Nucleus accumbens (tissue), 56 donors: ENCODE data around the gene GNL1.
"Not testable (repeated sequence)": the region's sequence is repeated elsewhere in the genome, so short reads cannot be mapped to it uniquely, and the experiment has no call there.

ENCODE experiments used
- DNase-seq, 56 donors: peaks; one replicate each; lab custom pipeline; 2025; lab: John Stamatoyannopoulos, UW

GNL1 gene

DNA sequence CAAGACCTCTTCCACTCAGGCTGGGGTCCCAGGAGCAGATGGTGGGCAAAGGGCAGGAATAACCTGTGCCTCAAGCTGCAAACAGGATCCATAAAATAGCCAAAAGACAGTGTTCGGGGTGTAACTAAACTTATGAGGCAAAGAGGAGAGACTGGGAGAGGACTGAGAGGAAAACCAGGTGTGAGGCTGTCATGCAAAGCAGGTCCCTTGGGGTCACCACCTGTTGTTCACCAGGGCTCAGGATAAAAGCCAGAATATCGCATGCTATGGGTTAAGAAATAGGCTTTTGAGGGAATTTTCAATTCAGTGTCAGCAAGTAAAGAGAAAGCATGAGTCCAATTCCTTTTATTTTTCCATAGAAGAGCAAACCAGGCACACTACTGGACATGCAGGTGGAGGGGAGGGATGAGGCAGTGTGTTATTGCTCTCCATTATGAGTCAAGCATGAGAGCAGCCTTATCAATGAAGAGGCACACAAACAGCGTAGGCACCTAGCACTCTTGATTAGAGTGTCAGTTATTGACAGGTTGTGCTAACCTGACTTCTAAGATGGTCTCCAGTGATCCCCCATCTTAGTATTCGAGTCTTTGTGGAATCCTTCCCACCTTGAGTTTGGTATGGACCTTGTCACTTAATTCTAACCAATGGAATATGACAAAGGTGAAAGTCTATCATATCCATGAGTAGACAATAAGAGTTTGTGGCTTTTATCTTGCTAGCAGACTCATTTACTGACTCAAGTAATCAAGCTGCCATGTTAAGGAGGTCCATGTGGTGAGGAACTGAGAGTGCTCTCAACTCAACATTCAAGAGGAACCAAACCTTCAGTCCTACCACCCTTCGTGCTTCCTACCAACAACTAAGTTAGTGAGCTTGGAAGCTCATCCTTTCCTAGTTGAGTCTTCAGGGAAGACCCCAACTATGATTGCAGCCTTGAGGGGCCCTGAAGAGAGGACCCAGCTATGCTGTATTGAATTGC lies 48.2 kb downstream of the GNL1 start:
- no peak for DNase-seq

- DNase-seq: no peak
These were observed 55.6 kb downstream of the GNL1 start for GRCh38 chr6:30500421-30501355.

GRCh38 chr6:30498705-30499104 lies 57.6 kb downstream of the GNL1 start:
- not testable (repeated sequence) for DNase-seq

DNA sequence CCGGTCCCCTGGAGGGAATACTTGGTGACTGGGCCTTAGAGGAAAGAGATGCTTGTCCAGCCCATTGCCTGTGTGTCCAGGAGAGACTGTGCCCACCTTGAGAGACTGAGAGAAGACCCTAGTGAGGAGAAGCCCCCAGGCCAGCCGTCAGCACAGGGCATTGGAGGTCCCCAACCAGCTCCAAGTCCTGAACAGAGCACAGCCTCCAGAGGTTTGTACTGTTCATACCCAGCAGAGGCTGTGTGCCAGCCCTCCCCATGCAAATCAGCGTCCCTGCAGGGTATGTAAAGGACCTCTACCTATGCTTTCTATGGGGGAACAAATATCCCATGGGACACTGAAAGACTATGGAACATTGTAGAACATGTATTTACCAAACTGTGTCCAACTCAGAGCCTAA lies 58.6 kb downstream of the GNL1 start:
- DNase-seq: no peak

DNA sequence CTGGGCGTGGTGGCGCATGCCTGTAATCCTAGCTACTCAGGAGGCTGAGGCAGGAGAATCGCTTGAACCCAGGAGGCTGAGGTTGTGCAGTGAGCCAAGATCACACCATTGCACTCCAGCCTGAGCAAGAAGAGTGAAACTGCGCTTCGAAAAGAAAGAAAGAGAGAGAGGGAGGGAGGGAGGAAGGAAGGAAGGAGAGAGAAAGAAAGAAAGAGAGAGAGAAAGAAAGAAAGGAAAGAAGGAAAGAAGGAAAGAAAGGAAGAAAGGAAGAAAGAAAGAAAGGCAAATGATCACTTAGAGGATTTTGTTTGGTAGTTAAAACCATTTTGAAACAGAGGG lies 59.1 kb downstream of the GNL1 start:
- DNase-seq: not testable (repeated sequence)

DNA sequence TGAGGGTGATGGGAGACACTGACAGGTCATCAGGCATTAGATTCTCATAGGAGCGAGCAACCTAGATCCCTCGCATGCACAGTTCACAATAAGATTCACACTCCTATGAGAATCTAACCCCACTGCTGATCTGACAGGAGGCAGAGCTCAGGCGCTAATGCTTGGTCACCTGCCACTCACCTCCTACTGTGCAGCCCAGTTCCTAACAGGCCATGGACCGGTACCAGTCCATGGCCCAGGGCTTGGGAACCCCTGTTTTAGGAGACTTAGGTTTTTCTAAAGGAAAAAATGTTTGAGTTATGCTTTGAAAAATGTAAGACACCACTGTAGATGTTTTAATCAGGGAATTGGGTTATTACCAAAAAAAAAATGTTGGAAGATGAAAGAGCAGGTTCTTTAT lies 60.3 kb downstream of the GNL1 start:
- no peak for DNase-seq

- not testable (repeated sequence) for DNase-seq
These were observed 61.2 kb downstream of the GNL1 start for GRCh38 chr6:30495060-30495459.

DNA sequence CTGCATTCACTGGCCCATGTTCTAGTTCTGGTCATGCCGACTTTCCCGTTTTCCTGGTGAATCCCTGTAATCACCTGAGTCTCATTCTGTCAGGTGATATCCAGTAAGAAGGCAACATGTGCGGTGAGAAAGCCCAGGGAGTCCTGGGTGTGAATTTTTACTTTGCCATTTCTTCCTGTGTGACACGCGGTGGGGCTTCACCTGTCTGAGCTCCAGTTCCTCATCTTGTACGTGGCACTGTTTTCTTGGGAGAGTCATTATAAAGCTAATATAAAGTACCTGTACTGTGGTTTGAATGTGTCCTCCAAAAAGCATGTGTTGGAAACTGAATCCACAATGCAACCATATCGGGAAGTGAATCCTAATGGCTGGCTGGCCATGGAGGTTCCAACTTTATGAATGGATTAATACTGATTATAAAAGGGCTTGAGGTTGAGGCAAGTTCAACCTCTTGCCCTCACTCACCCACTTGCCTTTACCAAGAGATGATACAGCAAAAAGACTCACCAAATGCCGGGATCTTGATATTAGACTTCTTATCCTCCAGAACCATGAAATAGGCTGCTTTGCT lies 61.9 kb downstream of the GNL1 start:
- DNase-seq: no peak

DNA sequence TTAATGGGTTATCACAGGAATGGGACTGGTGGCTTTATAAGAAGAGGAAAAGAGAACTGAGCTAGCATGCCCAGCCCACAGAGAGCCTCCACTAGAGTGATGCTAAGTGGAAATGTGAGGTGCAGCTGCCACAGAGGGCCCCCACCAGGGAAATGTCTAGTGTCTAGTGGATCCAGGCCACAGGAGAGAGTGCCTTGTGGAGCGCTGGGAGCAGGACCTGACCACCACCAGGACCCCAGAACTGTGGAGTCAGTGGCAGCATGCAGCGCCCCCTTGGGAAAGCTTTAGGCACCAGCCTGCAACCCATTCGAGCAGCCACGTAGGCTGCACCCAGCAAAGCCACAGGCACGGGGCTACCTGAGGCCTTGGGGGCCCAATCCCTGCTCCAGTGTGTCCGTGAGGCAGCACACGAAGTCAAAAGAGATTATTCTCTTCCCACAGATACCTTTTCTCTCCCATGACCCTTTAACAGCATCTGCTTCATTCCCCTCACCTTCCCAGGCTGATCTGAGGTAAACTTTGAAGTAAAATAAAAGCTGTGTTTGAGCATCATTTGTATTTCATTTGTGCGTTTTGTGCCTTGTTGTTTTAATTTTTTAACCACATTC lies 62.5 kb downstream of the GNL1 start:
- DNase-seq: no peak

- DNase-seq: no peak
These were observed 64.0 kb downstream of the GNL1 start for GRCh38 chr6:30491991-30492952.
